ENCODE data around the gene MPHOSPH10.
"Not testable (repeated sequence)": the region's sequence is repeated elsewhere in the genome, so short reads cannot be mapped to it uniquely, and the experiment has no call there.

DNA sequence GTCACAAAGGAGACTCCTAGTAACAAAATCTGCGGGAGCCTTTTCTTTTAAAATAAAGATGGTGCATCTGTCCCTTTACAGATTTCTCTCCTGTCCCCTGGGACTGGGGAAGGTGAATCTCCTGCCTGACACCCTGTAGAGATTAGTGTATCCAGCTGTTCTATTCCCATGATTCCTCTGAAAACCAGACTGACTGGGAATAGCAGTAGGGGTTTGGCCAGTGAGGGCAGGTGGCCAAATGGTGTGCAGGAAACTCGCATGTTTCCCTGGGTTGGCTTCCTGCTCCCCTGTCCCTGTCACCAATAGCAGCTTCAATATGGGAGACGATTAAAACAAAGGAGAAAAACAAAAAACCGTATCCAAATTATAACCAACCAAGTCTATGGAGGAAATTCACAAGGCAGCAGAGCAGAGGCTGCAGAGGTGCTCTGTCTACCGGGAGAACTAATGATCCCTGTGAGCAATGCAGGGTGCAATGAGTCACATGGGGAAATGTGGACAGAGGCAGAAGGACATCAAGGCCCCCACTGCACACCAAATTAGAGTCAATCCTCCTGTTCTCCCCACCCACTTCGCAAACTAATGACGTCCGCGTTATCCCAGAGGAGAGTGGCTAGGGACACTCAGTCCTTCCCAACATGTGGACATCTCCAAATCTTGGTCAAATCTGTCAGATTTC is 45.0 kb upstream of the MPHOSPH10 start:
- not testable (repeated sequence) for TF ChIP-seq RAD21 (IDR thresholded peaks at IDR 0.05; ENCODE audit: low read length); POLR2A (IDR thresholded peaks at IDR 0.05; ENCODE audit: low read depth, low read length); MXI1 (IDR thresholded peaks at IDR 0.05; ENCODE audit: borderline replicate concordance, low read depth, low read length); SMC3 (IDR thresholded peaks at IDR 0.05; ENCODE audit: low read depth, low read length); RFX5 (IDR thresholded peaks at IDR 0.05; ENCODE audit: low read depth, low read length); BHLHE40 (IDR thresholded peaks at IDR 0.05; ENCODE audit: low read depth, low read length); MAFK (IDR thresholded peaks at IDR 0.05; ENCODE audit: low read depth, low read length); CHD1 (IDR thresholded peaks at IDR 0.05; ENCODE audit: low read depth, low read length); MAZ (IDR thresholded peaks at IDR 0.05; ENCODE audit: borderline replicate concordance, low read depth, low read length); CEBPB (IDR thresholded peaks at IDR 0.05; ENCODE audit: low read depth, low read length); NFE2L2 (IDR thresholded peaks at IDR 0.05; ENCODE audit: low read depth, low read length)
- TF ChIP-seq, protein P1, sequence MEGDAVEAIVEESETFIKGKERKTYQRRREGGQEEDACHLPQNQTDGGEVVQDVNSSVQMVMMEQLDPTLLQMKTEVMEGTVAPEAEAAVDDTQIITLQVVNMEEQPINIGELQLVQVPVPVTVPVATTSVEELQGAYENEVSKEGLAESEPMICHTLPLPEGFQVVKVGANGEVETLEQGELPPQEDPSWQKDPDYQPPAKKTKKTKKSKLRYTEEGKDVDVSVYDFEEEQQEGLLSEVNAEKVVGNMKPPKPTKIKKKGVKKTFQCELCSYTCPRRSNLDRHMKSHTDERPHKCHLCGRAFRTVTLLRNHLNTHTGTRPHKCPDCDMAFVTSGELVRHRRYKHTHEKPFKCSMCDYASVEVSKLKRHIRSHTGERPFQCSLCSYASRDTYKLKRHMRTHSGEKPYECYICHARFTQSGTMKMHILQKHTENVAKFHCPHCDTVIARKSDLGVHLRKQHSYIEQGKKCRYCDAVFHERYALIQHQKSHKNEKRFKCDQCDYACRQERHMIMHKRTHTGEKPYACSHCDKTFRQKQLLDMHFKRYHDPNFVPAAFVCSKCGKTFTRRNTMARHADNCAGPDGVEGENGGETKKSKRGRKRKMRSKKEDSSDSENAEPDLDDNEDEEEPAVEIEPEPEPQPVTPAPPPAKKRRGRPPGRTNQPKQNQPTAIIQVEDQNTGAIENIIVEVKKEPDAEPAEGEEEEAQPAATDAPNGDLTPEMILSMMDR (conservative IDR thresholded peaks at IDR 0.05; ENCODE audit: low read depth, low read length) = not testable (repeated sequence)
- TF ChIP-seq, protein P2, sequence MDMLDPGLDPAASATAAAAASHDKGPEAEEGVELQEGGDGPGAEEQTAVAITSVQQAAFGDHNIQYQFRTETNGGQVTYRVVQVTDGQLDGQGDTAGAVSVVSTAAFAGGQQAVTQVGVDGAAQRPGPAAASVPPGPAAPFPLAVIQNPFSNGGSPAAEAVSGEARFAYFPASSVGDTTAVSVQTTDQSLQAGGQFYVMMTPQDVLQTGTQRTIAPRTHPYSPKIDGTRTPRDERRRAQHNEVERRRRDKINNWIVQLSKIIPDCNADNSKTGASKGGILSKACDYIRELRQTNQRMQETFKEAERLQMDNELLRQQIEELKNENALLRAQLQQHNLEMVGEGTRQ (IDR thresholded peaks at IDR 0.05; ENCODE audit: low read depth, low read length) = not testable (repeated sequence)
- TF ChIP-seq, protein P3, sequence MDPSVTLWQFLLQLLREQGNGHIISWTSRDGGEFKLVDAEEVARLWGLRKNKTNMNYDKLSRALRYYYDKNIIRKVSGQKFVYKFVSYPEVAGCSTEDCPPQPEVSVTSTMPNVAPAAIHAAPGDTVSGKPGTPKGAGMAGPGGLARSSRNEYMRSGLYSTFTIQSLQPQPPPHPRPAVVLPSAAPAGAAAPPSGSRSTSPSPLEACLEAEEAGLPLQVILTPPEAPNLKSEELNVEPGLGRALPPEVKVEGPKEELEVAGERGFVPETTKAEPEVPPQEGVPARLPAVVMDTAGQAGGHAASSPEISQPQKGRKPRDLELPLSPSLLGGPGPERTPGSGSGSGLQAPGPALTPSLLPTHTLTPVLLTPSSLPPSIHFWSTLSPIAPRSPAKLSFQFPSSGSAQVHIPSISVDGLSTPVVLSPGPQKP (IDR thresholded peaks at IDR 0.05; ENCODE audit: borderline replicate concordance, low read depth, low read length) = not testable (repeated sequence)
